HUES64 (cell line): Measurements from ENCODE around the gene NFRKB.
"Not testable (repeated sequence)": the region's sequence is repeated elsewhere in the genome, so short reads cannot be mapped to it uniquely, and the experiment has no call there.

ENCODE experiments used
- H3K27ac ChIP-seq: 2 replicates; pipeline ENCODE4 v1.7.0; 2013; ENCODE audit warnings: low read depth, low read length, inconsistent platforms
- H3K27me3 ChIP-seq: 2 replicates; pipeline ENCODE4 v1.6.1; 2013; ENCODE audit warnings: mild to moderate bottlenecking, low read length; ENCODE audit not compliant: insufficient read depth
- H3K36me3 ChIP-seq: 2 replicates; pipeline ENCODE4 v1.6.1; 2013; ENCODE audit warnings: mild to moderate bottlenecking, low read length; ENCODE audit not compliant: insufficient read depth
- H3K4me1 ChIP-seq: 2 replicates; pipeline ENCODE4 v1.6.1; 2013; ENCODE audit warnings: mild to moderate bottlenecking, low read length, moderate library complexity; ENCODE audit not compliant: insufficient read depth
- H3K4me3 ChIP-seq: 2 replicates; pipeline ENCODE4 v1.5.1; 2013; ENCODE audit warnings: mild to moderate bottlenecking, low read length, moderate library complexity
- H3K9ac ChIP-seq: 2 replicates; pipeline ENCODE4 v1.6.1; 2013; ENCODE audit warnings: mild to moderate bottlenecking, low read depth, low read length
- H3K9me3 ChIP-seq: 2 replicates; pipeline ENCODE4 v1.6.1; 2013; ENCODE audit warnings: low read depth, low read length; ENCODE audit not compliant: insufficient read depth
- WGBS: fragments of 150-250, 120-280 bp; methylation state at CpG from one replicate; pipeline ENCODE4 v1.1.7; 2013; ENCODE audit warnings: missing lambda C conversion rate; 5-methylcytosine and 5-hydroxymethylcytosine counted together

NFRKB gene

DNA sequence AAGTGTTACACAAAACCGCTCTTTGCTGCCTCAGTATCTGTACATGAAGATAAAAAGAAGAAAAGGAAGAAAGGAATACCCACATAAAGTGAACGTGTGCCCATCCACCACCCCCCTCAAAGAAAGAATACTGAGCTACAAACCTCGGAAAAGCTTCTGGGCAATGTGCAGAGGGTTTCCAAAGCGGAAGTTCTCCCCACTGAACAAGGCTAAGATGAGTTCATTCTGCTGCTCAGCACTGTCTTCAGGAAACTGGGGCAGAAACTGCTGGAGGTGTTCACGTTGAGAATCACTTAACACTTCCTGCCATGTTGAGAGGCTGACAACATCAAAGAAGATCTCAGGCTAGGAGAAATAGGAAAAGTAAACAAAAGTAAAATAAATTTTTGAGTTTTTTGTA, 6.9 kb downstream of the NFRKB start:
- Histone ChIP-seq H3K4me3 (no peak overlapping the region), H3K27me3 (no peaks in the 10 kb centered on the region), H3K9ac (no peak overlapping the region), H3K4me1 (no peaks in the 10 kb centered on the region), H3K9me3 (no peaks in the 10 kb centered on the region), H3K27ac (no peak overlapping the region), H3K36me3 (peaks cover 97% of the 10 kb centered on the region)
- WGBS, result 95% methylated on average over 5 of the region's 5 CpGs

DNA sequence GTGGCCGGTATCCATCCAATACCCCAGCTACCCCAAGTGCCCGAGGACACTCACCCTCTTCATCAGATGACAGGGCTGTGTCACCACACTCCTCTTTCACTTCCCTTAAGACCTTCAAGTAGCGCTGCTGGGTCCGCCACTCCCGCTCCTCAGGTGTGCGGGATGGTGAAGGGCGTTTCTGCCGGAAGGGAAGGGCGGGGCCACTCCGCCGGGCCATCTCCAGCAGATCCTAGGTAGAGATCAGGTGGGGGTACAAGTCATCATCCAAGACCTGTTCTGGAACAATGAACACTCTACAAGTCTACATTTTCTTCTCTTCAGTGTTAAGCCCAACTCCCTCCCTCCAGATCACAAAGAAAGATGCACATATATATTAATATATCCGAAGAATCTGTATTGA, 10.0 kb downstream of the NFRKB start:
- H3K36me3 ChIP-seq, result peaks cover 99% of the 10 kb centered on the region
- no peak overlapping the region for H3K4me3 ChIP-seq
- no peak overlapping the region for H3K9ac ChIP-seq
- H3K27ac ChIP-seq, result no peak overlapping the region
- H3K9me3 ChIP-seq, result no peaks in the 10 kb centered on the region
- WGBS, result 97% methylated on average over 11 of the region's 12 CpGs
- no peaks in the 10 kb centered on the region for H3K27me3 ChIP-seq
- H3K4me1 ChIP-seq, result no peaks in the 10 kb centered on the region

- H3K9me3 ChIP-seq, result no peaks in the 10 kb centered on the region
- no peaks in the 10 kb centered on the region for H3K27me3 ChIP-seq
- H3K4me3 ChIP-seq, result no peak overlapping the region
- peaks cover 99% of the 10 kb centered on the region for H3K36me3 ChIP-seq
- no peaks in the 10 kb centered on the region for H3K4me1 ChIP-seq
- no peak overlapping the region for H3K27ac ChIP-seq
- no peak overlapping the region for H3K9ac ChIP-seq
- 94% methylated on average over 8 of the region's 8 CpGs for WGBS
Observed at GRCh38 chr11:129884581-129884980, 10.8 kb downstream of the NFRKB start.

DNA sequence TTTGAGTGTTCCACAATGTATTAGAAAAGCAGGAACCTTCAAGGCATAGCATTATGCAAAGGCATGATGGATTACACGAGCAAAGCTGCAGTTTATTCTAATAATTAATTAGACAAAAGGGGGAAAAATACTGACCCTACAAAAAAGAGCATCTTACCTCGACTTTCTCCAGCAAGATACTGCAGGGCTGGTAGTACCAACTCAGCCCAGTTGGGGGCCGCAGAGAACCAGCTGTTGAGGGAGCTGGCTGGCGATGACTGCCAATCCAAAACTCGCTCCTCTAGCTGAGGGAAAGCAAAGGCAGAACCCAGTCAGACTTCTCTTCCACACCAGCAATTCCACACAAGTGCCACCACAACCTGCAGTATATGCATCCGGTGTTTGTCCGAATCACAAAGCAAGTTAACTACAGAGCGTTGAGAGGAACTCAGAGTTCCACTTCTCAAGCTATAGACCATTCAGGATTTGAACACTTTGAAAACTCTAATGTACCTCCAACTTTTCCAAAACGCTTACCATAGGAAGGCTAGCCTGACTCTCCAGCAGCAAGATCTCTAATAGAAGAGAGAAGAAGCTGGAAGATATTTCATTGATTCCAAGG, 13.7 kb downstream of the NFRKB start:
- Histone ChIP-seq H3K9ac (no peak overlapping the region), H3K4me1 (no peaks in the 10 kb centered on the region), H3K27me3 (no peaks in the 10 kb centered on the region), H3K4me3 (no peak overlapping the region), H3K36me3 (peaks cover 100% of the 10 kb centered on the region), H3K9me3 (no peaks in the 10 kb centered on the region), H3K27ac (no peak overlapping the region)
- WGBS, result 90% methylated on average over 9 of the region's 9 CpGs

GRCh38 chr11:129880311-129880710, 15.1 kb downstream of the NFRKB start:
- WGBS, result 94% methylated on average over 3 of the region's 3 CpGs
- H3K36me3 ChIP-seq, result peaks cover 100% of the 10 kb centered on the region

GRCh38 chr11:129871914-129872313, 23.5 kb downstream of the NFRKB start:
- no peaks in the 10 kb centered on the region for H3K9me3 ChIP-seq
- no peaks in the 10 kb centered on the region for H3K27me3 ChIP-seq
- no peak overlapping the region for H3K9ac ChIP-seq
- WGBS, result 98% methylated on average over 7 of the region's 7 CpGs
- H3K36me3 ChIP-seq, result peaks cover 99% of the 10 kb centered on the region
- H3K4me3 ChIP-seq, result no peak overlapping the region
- H3K27ac ChIP-seq, result no peak overlapping the region
- no peaks in the 10 kb centered on the region for H3K4me1 ChIP-seq

More at GRCh38 chr11:129880311-129880710, 15.1 kb downstream of the NFRKB start:
- Histone ChIP-seq H3K4me1 (no peaks in the 10 kb centered on the region), H3K27me3 (no peaks in the 10 kb centered on the region), H3K9ac (no peak overlapping the region), H3K4me3 (no peak overlapping the region), H3K9me3 (no peaks in the 10 kb centered on the region), H3K27ac (no peak overlapping the region)

DNA sequence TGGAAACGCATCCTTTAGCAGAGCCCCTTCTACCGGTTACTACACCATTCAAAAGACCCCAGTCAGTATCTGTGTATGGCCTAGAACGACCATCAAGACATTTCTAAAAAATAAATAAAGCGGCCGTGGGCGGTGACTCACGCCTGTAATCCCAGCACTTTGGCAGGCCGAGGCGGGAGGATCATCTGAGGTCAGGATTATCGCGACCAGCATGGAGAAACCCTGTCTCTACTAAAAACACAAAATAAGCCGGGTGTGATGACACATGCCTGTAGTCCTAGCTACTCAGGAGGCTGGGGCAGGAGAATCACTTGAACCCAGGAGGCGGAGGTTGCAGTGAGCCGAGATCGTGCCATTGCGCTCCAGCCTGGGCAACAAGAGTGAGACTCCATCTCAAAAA, 26.8 kb downstream of the NFRKB start:
- not testable (repeated sequence) for H3K9ac ChIP-seq, H3K27ac ChIP-seq, H3K9me3 ChIP-seq, H3K27me3 ChIP-seq, H3K4me3 ChIP-seq, H3K4me1 ChIP-seq
- WGBS, result 89% methylated on average over 16 of the region's 16 CpGs
- peaks cover 99% of the 10 kb centered on the region for H3K36me3 ChIP-seq

DNA sequence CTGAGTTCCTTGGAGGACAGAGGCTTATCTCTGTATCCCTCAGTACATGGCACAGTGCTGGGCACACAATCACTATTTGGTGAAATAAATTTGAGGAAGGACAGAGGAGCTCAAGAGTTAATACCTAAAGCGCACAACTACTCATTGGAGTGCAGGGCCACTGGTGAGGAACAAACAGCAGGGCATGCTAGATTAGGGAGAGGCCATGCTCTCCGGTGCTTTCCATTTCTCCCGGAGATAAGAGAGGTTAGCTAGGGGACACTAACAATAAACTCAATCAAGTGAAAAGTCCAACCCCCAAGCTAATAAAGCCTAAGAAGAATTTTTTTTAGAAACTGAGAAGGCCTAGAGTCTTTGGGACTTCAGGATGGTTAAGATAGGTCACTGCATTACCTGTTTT, 29.1 kb downstream of the NFRKB start:
- Histone ChIP-seq H3K27ac (no peak overlapping the region), H3K36me3 (peaks cover 84% of the 10 kb centered on the region), H3K4me3 (no peak overlapping the region), H3K9ac (no peak overlapping the region), H3K9me3 (no peaks in the 10 kb centered on the region), H3K27me3 (no peaks in the 10 kb centered on the region), H3K4me1 (peaks cover 7% of the 10 kb centered on the region; the same call in 1 of the 2 replicates)
- WGBS, result 90% methylated on average over 3 of the region's 3 CpGs

- 92% methylated on average over 4 of the region's 4 CpGs for WGBS
- H3K27me3 ChIP-seq, result no peaks in the 10 kb centered on the region
- peaks cover 83% of the 10 kb centered on the region for H3K36me3 ChIP-seq
- H3K27ac ChIP-seq, result no peak overlapping the region
- H3K4me3 ChIP-seq, result no peak overlapping the region
- H3K4me1 ChIP-seq, result peaks cover 7% of the 10 kb centered on the region; the same call in 1 of the 2 replicates
- H3K9ac ChIP-seq, result no peak overlapping the region
- H3K9me3 ChIP-seq, result no peaks in the 10 kb centered on the region
Observed at GRCh38 chr11:129865701-129866100, 29.7 kb downstream of the NFRKB start.

DNA sequence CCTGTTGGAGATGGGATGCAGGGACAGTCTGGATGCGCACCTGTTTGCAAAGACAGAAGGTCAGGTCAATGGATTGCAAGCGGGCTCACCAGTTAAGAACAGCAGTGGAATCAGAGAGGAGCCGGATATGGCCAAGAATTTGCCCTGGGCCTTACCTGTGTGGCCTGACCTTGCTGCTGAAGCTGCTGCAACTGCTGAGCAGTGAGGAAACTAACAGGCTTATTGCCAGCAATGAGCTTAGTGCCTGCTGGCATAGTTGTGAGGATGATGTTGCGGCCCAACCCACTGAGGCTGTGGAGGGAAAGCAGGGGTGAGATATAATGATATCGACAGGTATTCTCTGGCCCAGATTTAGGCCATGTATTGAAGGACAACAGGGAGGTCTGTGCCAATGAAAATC, 30.6 kb downstream of the NFRKB start:
- no peak overlapping the region for H3K27ac ChIP-seq
- H3K4me3 ChIP-seq, result no peak overlapping the region
- H3K9ac ChIP-seq, result no peak overlapping the region
- no peaks in the 10 kb centered on the region for H3K27me3 ChIP-seq
- 93% methylated on average over 5 of the region's 5 CpGs for whole genome bisulfite sequencing
- H3K9me3 ChIP-seq, result no peaks in the 10 kb centered on the region
- H3K4me1 ChIP-seq, result peaks cover 7% of the 10 kb centered on the region; the same call in 1 of the 2 replicates
- peaks cover 83% of the 10 kb centered on the region for H3K36me3 ChIP-seq

DNA sequence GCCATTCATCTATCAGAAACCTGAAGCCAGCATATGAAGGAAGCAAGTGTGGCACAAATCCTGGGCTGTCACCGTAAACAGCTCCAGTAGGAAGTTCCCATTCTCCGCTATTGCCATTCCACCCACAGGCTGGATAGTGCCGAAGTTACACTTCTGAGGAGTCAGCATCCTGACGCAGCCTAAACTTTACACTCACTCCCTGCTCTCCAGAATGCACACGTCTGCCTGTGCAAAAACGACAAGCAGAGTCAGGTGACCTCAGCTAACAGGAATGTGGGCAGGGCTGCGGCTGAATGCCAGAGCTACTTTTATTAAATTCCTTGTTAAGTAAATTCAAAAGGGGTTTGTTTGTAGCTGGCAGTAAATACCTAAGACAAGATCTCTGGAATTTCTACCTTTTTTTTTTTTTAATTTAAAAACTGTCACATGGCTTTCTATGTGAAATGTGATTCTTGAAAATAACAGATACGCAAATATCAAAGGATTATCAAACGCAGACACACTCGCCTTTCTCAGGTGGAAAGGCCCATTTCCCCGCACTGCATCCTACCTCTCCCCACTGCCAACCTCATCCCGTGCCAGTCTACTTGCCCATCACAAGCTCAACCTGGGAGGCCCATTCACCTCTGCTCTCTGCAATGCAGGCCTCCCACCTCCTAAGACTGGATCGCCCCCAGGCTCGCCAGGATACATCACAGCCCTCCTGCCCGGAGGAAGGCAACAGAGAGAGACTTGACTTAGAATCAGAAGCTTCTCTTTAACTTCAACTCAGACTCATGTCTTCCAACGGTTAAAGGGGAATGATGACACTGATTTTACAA, 33.5 kb downstream of the NFRKB start:
- WGBS, result 77% methylated on average over 16 of the region's 16 CpGs
- H3K4me1 ChIP-seq, result peaks cover 7% of the 10 kb centered on the region; the same call in 1 of the 2 replicates
- H3K4me3 ChIP-seq, result no peak overlapping the region
- no peaks in the 10 kb centered on the region for H3K27me3 ChIP-seq
- H3K27ac ChIP-seq, result peak overlapping the region; percentile 57
- H3K9me3 ChIP-seq, result no peaks in the 10 kb centered on the region
- H3K9ac ChIP-seq, result peak overlapping the region; percentile 38
- peaks cover 66% of the 10 kb centered on the region for H3K36me3 ChIP-seq
